ENCODE results near the gene GPR42.

DNA sequence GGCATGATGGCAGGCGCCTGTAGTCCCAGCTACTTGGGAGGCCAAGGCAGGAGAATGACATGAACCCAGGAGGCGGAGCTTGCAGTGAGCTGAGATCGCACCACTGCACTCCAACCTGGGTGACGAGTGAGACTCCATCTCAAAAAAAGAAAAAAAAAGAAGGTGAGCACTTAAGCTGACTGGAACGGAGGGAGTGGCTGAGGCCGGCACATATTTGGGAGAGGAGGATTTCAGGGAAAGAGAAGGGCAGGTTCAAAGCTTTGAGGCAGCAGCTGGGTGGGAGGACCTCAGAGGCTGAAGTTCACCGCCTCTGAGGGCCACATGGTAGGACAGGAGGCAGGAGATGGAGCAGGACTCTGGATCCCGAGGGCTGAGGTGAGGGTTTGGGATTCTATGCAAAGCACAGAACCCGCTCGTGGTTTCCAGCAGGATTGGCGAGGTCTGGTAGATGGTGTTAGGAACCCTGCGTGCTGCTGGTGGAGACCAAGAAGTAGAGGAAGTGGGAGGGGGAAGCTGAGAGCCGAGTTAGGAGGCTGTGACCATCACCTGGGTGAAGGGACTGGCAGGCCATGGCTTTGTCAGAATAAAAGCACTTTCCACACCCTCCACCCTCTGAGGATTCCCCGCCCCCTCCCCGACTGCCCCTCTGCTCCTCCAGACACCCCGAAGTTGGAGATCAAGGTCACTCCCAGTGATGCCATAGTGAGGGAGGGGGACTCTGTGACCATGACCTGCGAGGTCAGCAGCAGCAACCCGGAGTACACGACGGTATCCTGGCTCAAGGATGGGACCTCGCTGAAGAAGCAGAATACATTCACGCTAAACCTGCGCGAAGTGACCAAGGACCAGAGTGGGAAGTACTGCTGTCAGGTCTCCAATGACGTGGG lies 33.5 kb upstream of the GPR42 start:
- TF ChIP-seq POLR2A (IDR thresholded peaks at IDR 0.05; ENCODE audit: low read length), result no peak
- TF ChIP-seq KDM1A (IDR thresholded peaks at IDR 0.05; ENCODE audit: low read depth), result no peak
- TF ChIP-seq FOSL2 (IDR thresholded peaks at IDR 0.05), result no peak
- no peak for TF ChIP-seq FOSL2 (CRISPR knock-in tag; IDR thresholded peaks at IDR 0.05)
- TF ChIP-seq, protein P1, sequence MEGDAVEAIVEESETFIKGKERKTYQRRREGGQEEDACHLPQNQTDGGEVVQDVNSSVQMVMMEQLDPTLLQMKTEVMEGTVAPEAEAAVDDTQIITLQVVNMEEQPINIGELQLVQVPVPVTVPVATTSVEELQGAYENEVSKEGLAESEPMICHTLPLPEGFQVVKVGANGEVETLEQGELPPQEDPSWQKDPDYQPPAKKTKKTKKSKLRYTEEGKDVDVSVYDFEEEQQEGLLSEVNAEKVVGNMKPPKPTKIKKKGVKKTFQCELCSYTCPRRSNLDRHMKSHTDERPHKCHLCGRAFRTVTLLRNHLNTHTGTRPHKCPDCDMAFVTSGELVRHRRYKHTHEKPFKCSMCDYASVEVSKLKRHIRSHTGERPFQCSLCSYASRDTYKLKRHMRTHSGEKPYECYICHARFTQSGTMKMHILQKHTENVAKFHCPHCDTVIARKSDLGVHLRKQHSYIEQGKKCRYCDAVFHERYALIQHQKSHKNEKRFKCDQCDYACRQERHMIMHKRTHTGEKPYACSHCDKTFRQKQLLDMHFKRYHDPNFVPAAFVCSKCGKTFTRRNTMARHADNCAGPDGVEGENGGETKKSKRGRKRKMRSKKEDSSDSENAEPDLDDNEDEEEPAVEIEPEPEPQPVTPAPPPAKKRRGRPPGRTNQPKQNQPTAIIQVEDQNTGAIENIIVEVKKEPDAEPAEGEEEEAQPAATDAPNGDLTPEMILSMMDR (IDR thresholded peaks at IDR 0.05), result no peak
